Astrocyte of the cerebellum (primary cell): ENCODE measurements around the gene LRP2BP.

ENCODE experiments used
- DNase-seq: peaks from one replicate; pipeline ENCODE4 v3.0.0-alpha.2; 2011; ENCODE audit warnings: low read depth
- H3K4me3 ChIP-seq: 2 replicates; pipeline ENCODE4 v1.5.1; 2011; ENCODE audit warnings: mild to moderate bottlenecking, low read depth, low read length, moderate library complexity
- in situ Hi-C: cut with HindIII; loops from 2 replicates; pipeline ENCODE4 v1.10.0; 2017; ENCODE audit warnings: low sequenced_read_pairs
- TF ChIP-seq, protein P1 (sequence below): IDR thresholded peaks from 2 replicates; pipeline ENCODE4 v1.5.1; 2012; ENCODE audit warnings: low read length, low read depth, moderate library complexity, mild to moderate bottlenecking; ENCODE audit errors: missing control alignments

Gene LRP2BP

DNA sequence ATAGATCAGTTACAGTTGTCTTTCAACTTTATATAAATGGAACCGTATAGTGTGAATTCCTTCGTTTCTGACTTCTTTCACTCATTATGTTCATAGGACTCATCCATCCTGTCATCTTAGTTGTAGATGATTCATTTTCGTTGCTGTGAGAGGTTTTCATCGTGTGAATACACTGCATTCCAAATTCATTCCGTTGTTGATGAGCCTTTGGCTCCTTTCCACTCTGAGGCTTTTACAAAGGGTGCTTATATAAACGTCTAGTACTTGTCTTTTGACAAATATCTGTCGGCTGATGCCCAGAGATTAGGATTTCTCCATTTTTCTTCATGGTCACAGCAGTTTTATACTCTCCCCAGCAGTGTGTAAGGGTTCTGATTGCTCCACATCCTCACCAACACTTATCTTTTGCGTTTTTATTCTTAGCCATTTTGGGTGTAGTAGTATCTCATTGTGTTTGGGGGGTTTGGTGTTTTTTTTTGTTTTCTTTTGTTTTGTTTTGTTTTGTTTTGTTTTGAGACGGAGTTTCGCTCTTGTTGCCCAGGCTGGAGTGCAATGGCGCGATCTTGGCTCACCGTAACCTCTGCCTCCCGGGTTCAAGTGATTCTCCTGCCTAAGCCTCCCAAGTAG is 48.6 kb downstream of the LRP2BP start:
- DNase-seq = peak; percentile 36
- no peak overlapping the region for H3K4me3 ChIP-seq
- TF ChIP-seq, protein P1, sequence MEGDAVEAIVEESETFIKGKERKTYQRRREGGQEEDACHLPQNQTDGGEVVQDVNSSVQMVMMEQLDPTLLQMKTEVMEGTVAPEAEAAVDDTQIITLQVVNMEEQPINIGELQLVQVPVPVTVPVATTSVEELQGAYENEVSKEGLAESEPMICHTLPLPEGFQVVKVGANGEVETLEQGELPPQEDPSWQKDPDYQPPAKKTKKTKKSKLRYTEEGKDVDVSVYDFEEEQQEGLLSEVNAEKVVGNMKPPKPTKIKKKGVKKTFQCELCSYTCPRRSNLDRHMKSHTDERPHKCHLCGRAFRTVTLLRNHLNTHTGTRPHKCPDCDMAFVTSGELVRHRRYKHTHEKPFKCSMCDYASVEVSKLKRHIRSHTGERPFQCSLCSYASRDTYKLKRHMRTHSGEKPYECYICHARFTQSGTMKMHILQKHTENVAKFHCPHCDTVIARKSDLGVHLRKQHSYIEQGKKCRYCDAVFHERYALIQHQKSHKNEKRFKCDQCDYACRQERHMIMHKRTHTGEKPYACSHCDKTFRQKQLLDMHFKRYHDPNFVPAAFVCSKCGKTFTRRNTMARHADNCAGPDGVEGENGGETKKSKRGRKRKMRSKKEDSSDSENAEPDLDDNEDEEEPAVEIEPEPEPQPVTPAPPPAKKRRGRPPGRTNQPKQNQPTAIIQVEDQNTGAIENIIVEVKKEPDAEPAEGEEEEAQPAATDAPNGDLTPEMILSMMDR = no peak
- in situ Hi-C loops = no loop called here

DNA sequence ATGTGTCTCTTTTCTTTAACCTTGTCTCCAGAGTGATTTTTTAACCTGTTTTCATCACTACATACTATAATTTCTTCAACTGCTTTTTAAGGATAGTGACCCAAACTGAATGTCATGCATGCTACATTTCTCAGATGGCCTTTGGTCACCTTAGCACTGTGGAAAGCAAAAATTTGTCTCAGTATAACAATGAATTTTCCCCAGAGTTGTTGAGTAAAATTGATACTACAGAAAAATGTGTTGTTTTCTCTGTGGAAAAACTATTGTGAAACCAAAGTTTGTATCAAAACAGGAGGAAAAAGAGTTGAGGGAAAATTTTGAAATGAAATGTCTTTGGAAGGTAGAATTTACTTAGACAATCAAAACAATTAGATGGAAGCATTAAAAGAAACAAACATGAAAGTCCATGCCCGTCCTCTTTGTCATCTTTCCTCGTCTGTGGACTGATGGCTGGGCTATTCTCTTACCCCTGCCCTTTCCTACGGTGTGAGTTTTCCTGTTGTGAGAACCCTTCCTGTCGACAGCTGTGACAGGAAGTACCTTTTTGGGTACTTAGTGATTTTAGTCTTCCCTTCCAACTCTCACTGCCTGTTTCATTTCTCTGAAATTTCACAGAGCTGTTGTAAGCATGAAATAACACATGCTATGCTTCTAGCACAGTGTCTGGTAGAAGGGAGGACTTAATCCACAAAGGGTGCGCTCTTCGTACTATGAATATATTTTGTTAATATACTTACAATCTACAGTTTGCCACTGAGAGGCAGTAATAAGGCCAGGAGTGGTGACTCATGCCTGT is 50.8 kb downstream of the LRP2BP start:
- TF ChIP-seq, protein P1 = no peak
- H3K4me3 ChIP-seq = no peak overlapping the region
- in situ Hi-C loops = no loop called here

DNA sequence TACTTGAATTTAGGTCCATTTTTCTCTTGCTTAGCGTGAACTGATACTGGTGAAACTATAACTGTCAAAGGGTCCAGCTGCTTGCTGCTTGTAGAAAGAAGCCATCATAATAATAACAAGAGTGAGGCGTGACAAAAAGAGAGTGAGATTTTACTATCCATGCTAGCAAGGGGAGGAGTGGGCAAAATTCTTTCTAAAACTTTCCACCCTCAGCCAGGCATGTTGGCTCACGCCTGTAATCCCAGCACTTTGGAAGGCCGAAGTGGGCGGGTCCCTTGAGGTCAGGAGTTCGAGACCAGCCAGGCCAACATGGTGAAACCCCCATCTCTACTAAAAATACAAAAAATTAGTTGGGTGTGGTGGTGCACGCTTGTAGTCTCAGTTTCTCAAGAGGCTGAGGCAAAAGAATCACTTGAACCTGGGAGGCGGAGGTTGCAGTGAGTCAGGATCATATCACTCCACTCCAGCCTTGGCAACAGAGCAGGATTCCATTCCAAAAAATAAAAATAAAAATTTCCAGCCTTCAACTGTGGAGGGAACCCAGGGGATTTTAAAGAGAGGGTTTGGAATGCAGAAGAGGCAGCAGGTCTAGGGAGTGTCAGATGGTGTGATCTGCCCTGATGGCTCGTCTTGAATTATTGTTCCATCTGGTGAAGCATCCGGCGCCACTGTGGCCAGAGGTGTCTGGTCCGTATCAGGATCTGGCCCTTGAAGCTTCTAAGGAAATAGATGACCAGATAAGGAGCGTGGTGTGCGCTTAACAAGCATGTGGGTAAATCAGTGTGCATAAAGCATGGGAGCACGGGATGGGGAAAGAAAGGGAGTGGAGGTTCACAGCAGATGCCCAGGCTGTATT is 51.8 kb downstream of the LRP2BP start:
- in situ Hi-C loops = no loop called here
- no peak for DNase-seq
- TF ChIP-seq, protein P1 = no peak
- no peak overlapping the region for H3K4me3 ChIP-seq

More for the DNA sequence above, 50.8 kb downstream of the LRP2BP start:
- no peak for DNase-seq

DNA sequence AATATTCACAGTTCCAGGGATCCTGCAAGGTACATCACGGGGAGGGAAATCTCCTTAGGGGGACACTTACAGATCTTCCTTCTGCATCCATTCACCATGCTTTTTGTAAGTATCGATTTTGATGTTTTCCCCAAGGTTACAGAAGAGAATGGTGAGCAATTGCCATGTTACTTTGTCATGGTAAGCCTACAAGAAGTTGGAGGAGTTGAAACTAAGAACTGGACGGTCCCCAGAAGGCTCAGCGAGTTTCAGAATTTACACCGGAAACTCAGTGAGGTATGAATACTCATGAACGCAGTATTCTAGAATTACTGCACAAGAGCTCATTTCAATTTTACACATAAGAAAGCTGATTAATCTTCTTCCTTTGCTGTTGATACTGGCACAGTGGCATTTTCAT is 53.9 kb downstream of the LRP2BP start:
- no peak overlapping the region for H3K4me3 ChIP-seq
- TF ChIP-seq, protein P1 = no peak
- no peak for DNase-seq
- in situ Hi-C loops = no loop called here

DNA sequence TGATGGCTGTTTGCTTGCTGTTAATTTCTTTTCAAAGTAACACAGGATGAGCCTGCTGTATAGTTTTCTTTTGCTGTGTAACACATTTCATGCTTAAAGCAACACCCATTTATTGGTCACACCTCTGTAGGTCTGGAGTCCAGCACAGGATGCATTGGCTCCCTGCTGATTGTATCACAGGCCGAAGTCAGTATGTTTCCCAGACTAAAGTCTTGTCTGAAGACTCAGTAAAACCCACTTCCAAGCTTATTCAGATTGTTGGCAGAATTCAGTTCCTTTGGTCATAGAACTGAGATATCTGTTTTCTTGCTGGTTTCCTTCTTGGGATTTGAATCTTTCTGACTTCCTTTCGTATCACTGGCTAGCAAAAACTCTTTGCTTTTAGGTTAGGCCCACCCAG is 54.3 kb downstream of the LRP2BP start:
- DNase-seq = no peak
- TF ChIP-seq, protein P1 = no peak
- in situ Hi-C loops = no loop called here
- no peak overlapping the region for H3K4me3 ChIP-seq

DNA sequence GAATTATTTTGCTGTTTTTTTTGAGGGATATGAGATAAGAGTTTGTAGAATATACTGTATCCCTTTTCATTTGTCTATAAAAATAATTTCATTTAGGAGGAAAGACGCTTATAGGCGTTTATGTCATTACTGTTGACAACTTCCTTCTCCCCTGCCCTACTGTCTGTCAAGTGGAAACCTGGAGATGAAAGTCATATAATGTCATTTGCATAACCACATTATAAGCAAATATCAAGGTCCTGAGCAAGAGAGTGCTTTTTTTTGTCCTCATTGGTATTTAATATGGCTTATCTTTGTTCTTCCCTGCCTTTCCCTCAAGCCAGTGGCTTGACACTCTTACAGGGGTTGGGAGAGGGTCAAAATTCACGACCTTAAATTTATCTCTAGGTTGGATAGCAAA is 55.8 kb downstream of the LRP2BP start:
- in situ Hi-C loops = no loop called here

More for the DNA sequence above, 55.8 kb downstream of the LRP2BP start:
- DNase-seq = no peak
- no peak overlapping the region for H3K4me3 ChIP-seq
- TF ChIP-seq, protein P1 = no peak
